Stimulated activated CD8-positive, alpha-beta memory T cell treated with anti-CD3 and anti-CD28 coated beads, Interleukin-15, amount 100 ng/mL, for 48 hours (primary cell): Measurements from ENCODE around the gene C1orf141.
"Not testable (repeated sequence)": the region's sequence is repeated elsewhere in the genome, so short reads cannot be mapped to it uniquely, and the experiment has no call there.

Experiments
- DNase-seq, 2 donors: peaks; one replicate each; pipeline ENCODE4 v3.0.0-alpha.2; 2020; ENCODE audit warnings: low read depth in 2 of 2

C1orf141 gene

DNA sequence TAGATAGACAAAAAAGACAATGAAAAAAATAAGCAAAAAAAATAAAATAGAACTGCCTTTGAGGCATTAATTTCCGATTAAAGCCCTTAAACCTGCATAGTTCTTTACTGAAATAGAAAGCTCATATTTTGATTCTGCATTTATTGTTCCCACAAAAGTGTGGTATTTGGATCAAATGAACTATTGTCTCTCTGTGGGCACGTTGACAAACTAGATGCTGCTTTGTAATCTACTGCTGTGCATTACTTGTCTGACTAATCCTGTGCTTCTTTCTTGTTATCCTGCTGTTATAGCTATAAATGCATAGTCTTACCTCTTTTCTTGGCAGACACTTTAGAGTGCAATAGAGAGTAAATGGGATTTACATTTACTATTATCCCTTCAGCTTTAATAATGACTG is 49.4 kb downstream of the C1orf141 start:
- no peak for DNase-seq

DNA sequence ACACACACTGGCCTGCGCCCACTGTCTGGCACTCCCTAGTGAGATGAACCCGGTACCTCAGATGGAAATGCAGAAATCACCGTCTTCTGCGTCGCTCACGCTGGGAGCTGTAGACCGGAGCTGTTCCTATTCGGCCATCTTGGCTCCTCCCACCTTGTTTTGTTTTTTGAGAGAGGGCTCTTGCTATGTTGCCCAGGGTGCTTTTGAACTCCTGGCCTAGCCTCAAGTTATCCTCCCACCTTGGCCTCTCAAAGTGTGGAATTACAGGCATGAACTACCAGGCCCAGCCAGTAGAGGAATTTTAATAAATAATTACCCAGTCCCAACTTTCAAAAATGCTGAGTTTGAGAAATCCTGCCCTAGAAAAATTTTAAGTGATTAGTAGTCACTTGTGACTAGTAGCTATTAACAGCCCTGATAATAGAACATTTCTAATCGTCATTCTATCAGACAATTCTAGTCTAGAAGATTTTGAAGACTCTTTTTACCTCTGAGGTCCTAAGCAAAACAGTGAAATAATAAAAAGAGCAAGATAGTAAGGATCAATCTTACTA is 49.9 kb downstream of the C1orf141 start:
- no peak for DNase-seq

DNA sequence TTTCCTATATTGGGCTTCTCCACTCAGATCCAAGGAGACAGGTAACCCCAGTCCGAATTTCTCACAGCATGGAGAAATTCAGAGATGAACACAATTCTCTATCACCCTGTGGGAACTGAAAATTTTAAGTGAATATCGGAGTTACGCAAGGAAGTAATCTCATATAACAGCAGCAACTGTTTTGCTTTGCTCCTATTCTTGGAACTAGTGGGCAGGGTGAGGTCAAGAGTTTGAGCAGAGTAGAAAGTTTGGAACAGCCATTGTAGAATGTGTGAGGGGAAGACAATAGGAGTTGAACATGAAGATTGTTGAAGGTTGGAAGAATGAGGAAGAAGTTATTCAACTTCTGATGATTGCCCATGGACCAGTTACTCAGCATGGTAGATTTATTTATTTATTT is 56.5 kb downstream of the C1orf141 start:
- no peak for DNase-seq

DNA sequence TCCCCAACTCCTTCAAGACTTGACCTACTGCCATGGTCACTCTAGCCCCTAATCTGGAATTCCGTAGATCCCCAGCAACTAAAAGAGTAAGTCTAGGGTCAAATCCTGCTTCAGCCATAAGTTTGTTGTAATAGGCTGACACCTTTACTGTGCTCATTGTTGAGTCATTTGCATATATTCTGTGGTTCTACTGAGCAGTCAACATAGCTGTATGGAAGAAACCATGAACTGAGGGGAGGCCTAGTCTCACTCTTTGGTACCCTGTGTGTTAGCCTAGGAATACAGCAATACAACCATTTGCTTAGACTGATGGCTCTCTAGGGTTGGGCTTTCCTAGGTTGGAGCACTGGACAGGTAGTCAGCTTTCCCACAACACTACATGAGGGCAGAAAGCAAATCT is 57.2 kb downstream of the C1orf141 start:
- no peak for DNase-seq

DNA sequence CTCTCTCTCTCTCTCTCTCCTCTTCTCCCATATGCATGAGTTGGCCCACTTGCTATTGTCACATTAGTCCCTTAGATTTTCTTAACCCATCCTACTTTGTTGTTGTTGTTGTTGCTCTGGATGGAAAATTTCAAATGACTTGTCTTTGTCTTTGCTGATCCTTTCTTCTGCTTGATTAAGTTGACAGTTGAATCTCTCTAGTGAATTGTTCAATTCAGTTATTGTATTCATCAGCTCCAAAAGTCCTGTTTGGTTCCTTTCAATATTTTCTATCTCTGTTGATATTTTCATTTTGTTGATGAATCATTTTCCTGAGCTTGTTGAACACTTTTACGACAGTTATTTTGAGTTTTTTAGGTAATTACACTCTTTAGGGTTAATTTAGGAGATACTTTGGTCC is 62.0 kb downstream of the C1orf141 start:
- no peak for DNase-seq

DNA sequence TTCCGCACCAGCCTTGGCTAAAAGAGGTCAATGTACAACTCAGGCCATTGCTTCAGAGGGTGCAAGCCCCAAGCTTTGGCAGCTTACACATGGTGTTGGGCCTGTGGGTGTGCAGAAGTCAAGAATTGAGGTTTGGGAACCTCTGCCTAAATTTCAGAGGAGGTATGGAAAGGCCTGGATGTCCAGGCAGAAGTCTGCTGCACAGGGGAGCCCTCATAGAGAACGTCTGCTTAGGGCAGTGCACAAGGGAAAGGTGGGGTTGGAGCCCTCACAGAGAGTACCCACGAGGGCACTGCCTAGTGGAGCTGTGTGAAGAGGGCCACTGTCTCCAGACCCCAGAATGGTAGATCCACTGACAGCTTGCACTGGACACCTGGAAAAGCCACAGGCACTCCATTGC is 67.1 kb downstream of the C1orf141 start:
- not testable (repeated sequence) for DNase-seq

DNA sequence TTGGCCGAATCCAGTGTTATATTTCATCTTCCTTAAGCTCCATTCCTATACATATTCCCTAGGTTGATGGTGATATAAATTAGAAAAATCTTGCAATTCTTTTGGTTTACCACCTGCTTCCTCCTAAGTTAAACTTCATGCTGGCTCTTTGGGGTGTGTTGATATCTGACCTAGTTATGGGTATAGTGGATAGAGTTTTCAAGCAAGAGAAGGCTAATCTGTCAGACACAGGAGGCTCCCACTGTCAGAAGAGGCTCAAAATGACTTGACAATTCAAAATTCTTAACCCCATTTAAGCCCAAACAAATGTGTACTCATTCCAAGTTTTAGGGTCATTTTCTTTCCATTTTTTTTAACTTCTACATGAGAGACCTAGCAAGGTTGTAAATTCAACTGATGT is 72.4 kb downstream of the C1orf141 start:
- no peak for DNase-seq

DNA sequence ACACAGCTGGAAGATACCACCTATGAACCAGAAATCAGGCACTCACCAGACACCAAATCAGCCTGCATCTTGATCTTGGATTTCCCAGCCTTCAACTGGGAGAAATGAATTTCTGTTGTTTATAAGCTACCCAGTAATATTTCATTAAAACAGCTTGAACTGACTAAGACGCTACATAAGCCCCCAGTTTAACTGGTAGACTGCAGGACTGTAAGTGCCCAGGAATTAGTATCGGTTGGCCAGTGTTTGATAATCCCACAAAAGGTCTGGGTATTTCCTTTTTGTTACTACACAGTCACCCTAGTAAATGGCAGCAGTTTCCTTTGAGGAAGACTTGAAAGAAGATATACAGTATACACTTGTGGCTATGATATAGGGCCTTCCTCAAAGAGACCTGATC is 73.5 kb downstream of the C1orf141 start:
- no peak for DNase-seq

DNA sequence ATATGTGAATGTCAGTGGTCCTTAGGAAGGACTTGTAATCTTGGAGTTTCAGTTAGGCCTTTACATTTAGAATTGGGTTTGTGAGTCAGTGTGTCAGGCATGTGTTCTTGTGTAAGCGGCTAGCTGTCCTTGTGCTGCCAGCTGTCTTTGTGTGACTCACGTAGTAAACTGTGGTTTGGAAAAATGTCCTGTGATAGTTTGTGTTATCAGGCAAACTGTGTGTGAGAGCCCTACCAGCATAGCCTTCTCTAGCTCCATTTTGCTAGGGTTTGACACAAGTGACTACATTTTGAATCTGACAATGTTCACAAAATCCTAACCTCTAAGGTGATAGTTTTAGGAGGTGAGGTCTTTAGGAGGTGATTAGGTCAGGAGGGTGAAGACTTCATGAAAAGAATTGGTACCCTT is 74.0 kb downstream of the C1orf141 start:
- no peak for DNase-seq

DNA sequence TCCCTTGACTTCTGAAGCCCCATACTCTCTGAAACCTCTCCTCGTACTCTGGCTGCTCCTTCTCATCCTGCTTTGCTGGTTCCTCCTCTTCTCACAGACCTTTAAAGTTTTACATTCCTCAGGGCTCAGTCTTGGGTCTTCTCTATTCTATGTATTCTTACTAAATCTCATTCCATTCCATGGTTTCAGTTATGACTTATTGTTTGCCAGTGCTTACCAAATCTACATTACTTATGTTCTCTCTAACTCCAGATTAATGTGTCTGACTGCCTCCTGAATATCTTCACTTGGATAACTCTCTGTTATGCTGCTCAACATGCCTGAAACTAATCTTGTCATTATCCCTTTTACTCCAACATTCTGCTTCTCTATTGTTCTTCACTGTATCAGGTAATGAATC is 75.4 kb downstream of the C1orf141 start:
- DNase-seq: no peak

DNA sequence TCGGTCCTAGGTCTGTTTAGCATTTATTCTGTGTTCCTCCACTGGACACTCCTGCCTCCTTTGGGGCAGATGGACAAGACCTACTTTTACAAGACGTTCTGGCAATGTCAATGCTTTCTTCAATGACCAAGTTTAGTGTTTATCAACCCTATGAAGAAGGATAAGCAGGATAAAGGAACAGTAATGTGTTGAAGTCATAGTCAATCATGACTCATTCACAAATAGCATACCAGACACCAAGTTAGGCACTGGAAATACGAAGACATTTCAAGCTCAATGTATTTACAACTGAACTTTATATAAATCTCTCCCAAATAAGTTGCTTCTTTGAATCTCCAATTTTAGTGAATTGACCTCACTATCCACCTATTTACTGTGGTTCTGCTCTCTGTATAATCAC is 76.0 kb downstream of the C1orf141 start:
- no peak for DNase-seq

DNA sequence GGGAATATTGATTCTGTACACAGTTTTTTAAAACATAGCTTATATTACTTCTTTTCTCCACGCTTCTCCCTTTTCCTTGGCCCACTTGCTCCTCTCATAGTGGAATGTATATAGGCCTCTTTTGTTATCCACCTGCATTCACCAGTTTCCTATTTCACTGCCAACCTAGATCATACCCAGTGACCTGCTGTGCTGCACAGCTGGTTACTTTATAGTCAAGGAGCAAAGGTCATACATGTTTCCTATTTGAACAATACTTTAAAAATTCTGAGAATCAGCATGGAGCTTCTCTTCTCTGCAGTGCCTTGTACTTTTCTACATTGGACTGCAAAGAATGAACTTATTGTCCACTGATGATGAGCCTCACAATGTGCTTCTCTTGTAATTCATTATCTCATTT is 76.5 kb downstream of the C1orf141 start:
- DNase-seq: no peak

DNA sequence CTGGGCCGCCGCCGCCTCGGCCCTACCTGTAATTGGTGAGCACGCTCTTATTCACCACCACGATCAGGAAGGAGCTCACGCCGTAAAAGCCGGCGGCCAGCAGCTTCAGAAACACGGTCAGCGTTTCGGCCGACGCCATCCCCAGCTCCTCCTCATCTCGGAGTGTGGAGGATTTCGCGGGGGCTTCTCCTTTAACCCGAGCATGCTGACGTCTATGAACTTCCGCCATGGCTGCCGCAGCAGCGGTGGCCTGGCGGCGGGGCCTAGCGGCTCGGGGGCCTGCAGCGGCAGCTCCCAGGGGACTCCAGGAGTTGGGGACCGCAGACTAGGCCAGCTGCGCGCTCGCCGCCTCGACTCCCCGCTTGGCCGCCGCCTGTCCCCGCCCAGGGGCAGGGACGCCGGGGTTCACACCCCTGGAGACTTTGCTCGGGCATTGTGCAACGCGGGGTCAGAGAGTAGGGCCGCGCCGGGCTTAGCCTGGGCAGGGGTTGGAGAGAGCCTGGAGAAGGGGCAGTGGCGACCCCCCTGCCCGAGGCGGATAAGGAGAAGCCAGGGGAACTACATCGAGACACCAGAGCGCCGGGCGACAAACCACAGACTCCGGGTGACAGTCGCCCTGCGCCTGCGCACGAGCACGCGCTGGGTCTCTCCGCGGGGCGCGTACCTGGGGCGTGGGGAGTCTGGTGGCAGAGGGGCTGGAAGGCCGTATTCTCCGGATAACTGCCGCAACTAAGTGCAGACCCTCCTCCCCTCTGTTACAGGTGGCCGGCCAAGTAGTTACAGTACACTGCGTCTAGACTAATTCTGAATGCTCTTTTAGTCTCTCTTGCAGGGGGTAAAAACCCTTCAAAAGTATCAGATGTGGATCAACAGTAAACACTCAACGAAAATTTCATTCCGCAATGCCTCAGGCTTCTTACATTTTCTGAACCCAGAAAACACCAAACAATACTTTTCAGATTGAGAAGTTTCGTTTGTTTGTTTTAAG is 80.7 kb downstream of the C1orf141 start, which contains the start of gene SLC35D1:
Gene SLC35D1, minus strand, starts transcription at position 364 of the 988 bp plus-strand sequence. Its CDS starts 135 bp downstream, at position 229.
- DNase-seq: peak; percentile 55 to 74

DNA sequence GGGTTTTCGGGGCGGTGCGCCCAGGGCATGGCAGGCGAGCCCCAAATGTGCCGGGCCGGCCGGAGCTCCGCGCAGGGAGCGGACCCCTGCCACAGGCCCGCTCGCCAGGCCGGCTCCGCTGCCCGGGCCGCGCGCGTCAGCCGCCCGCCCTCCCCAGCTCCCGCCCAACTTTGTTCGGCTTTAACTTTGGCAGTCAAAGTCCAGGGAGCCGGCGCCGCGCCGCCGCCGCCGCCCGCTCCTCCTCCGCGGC is 81.3 kb downstream of the C1orf141 start:
- peak; percentile 7 to 11 for DNase-seq

DNA sequence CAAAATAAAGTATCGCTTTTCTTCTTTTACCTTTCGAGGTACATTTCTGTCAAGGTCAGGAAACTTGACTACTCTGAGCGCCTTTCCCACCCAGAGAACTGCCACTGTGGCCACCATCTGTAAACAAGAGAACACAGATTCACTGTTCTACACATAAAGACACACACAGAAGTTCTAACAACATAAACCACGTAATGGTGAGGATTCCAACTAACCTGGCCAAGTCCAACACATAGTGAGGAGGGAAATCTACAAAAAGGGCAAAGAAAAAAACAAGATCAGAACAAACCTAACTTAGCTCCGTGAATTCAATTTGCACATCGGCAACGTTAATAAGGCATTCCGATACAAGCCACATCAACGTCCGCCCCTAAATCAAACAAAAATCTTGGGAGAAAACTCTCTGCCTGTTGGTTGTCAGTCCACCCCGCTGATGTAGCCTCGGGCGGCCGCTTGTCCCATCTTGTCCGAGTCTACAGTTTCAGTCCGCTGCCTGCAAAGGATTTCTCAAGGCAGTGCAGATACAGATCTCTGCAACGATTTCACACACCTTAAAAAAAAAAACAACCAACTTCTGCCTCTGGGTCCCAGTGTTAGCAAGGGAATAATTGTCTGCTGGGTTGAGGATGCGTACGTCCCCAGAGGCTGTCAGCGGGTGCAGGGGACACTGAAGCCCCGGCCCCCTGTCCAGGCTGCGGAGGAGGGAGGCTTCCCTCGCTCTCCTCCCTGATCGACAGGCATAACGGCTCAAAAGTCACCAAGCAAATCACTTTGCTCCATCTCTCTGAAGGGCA is 81.8 kb downstream of the C1orf141 start:
- no peak for DNase-seq

DNA sequence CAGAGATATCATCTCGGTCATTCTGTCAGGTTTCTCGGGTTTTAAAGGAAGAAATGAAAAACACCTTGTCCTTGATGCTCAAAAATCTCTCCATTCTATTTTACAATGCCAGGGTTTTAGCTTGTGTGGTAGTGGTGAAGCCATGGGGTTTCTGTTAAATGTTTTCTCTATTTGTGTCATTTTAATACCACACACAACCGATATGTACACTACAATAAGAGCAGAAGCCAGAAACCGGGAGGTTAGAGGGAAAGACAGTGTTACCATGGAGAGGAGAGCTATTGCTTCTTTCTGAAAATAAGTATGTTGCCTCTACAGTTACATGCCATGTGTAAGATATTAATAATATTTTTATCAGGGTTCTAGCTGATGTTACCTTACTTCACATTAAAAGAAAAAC is 83.6 kb downstream of the C1orf141 start:
- DNase-seq: no peak

DNA sequence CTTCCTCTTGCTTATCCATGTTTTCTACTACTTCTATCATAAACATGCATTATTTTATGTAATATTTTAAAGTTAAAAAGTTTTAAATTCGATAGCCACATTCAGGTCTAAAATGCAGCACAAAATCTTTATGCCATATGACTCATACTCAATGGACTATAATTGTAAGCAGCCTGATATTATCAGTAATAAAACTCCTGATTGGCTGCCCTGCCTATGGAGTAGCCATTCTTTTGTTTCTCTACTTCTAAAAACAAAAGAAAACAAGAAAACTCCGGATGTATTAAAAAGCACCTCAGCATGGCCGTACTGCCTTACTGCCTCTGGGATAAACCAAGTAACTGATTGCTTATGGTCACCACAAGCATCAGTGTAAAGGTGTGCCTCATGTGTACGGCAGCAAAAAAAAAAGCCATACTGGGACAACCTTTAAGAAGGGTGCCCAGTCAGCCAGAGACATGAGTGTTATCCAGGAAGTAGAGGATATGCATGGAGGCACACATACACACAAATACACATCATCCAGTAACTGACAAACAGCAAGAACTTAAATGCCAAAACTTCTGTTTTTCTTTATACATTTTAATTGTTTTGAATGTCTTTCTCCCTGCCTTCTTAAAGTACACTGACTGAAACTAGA is 90.0 kb downstream of the C1orf141 start:
- no peak for DNase-seq

DNA sequence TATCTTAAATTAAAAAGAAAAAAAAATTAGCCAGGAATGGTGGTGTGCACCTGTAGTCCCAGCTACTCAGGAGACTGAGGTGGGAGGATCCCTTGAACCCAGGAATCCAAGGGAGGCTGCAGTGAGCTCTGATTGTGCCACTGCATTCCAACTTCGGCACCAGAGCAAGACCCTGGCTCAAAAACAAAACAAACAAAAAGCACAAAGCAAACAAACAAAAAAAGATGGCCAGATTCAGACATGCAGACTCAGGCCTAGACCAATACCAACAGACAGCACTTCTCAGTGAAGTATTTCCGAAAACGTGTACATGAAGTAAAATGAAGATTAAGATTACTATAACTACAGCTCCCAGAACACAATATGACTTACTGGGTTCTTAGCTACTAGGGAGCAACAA is 91.4 kb downstream of the C1orf141 start:
- no peak for DNase-seq
